GM19395 (cell line): ENCODE results near the gene P3R3URF.

Experiments
- ATAC-seq: cut with Tn5 transposase; IDR thresholded peaks from one replicate; pipeline ENCODE4 v1.9.1; 2021; ENCODE audit warnings: mild to moderate bottlenecking, moderate library complexity; ENCODE audit not compliant: unreplicated experiment

Gene P3R3URF

DNA sequence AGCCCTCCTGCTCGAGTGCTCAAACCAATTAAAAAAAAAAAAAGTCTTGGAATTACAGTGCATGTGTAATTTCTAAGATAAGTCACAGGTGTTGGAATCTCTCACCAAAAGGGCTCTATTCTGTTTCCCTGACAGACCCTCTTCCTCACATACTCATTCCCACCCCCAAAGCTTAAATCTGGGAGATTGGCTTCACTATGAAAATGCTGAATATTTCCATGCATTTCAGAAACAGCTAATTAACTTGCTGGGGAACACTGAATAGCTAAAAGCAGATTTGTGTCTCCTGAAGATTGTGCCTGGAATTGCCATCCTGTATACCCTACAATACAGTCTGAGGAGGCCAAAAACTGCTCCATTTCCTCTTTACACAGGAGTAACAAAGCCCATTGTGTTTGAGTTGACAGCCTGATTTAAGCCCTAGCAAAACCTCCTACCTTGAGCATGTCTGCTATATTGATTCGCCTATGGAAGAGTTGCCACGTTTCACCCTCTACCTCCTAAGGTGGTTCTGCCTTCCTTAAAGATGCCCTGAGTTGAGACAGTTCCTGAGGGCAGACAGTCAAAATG, 42.4 kb downstream of the P3R3URF start:
- no peak for ATAC-seq

DNA sequence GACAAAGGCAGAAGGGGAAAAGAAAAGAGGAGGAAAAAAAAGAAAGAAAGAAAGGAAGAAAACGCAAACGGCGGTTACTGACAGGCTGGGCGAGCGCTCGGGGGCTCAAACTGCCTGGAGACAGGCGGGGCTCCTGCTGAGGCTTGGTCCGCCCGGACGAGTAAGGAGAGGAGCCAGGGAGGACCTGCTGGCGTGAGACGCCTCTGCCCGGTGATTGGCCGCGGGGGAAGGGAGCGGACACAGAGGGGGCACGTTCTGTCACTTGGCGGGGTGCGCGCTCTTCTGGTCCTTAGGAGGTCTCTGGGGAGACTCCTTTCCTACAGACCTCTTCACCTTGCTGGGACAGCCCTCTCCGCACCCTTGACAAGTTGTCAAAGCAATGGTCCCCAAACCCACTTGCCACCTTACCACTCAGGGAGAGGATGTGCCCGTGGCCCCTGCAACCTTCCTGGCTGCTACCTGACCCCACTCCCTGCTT, 43.1 kb downstream of the P3R3URF start:
- peak; percentile 61 for ATAC-seq

GRCh38 chr1:46132529-46133180, 43.6 kb downstream of the P3R3URF start, which contains the start of gene PIK3R3:
Gene PIK3R3 (minus strand): TSS chr1:46132629. CDS start chr1:46131952, 677 bp downstream.
- peak; percentile 89 for ATAC-seq

DNA sequence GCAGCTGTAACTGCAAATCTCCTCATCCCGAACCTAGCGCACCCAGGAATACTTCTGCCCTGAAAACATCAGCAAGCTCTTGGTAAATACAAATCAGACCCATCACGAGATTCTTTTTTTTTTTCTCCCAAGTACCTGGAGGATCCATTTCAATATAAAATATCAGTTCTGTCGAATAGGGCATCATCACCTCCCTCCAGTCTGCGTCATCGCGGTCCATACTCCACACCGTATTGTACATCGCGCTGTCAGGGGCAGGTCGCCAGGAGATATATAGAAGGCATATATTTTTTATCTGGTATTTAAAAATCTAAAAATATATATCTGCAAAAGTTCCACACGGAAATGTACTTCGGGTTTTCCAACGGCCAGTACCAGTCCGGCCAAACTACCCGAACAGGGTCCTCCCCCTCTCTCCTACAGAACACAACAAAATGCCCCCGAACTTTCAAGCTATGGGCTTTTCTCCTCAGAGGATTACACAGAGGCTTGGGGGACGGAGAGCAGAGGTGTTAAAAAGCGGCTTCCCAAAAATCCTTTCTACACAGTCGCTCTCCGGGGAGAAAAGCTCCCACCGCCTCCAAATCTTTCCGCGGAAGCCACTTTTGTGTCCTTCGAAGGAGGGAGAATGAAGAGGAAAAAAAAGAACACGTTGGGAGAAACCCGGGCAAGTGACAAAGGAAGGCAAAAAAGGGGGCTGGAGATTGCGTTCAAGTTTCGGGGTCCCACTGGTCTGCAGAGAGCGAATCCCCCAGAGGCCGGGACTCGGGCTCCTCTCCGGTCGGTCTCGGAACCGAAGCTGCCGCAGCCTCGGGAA, 44.4 kb downstream of the P3R3URF start:
- ATAC-seq: no peak

DNA sequence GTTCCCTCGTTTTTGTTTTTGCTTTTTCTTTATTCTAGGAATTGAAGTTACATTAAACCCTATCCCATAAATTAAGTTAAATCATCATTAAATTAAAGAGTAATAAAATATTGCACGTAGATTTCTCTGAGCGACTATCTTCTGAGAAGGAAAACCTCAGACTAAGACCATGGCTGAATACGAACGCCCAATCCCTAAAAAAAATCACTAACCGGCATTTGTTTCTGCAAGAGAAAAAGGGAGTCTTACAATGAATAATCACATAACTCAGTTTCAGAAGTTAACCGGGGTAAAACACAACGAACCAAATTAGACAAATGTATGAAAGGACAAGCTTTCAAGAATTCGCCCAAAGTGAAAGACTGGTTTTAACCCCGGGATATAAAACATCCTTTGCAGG, 45.2 kb downstream of the P3R3URF start:
- no peak for ATAC-seq

DNA sequence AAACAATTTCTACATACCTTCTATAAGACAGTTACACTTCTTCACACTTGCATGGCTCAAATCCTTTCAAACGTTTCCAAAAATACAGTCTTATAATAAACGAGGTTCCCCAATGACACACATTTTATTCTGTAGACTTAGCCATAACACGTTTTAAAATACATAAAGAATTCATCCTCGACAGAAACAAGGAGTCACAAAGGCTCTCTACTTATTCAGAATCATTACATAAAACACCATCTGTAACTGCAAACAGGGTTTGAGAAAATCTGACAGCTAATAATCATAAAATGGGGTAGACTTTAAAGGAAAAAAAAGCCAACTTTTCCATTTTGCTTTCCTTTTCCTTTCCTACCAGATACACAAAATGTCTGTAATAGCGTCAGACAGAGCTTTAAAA, 45.7 kb downstream of the P3R3URF start:
- ATAC-seq: no peak

GRCh38 chr1:46130121-46130520, 46.2 kb downstream of the P3R3URF start:
- ATAC-seq: no peak

- no peak for ATAC-seq
These were observed 47.9 kb downstream of the P3R3URF start for GRCh38 chr1:46128344-46128743.
